Amniotic stem cell (primary cell): Measurements from ENCODE around the gene NAA25.
"Not testable (repeated sequence)": the region's sequence is repeated elsewhere in the genome, so short reads cannot be mapped to it uniquely, and the experiment has no call there.

ENCODE experiments used
- DNase-seq: peaks from one replicate; lab custom pipeline; 2025; lab: John Stamatoyannopoulos, UW

Gene NAA25

DNA sequence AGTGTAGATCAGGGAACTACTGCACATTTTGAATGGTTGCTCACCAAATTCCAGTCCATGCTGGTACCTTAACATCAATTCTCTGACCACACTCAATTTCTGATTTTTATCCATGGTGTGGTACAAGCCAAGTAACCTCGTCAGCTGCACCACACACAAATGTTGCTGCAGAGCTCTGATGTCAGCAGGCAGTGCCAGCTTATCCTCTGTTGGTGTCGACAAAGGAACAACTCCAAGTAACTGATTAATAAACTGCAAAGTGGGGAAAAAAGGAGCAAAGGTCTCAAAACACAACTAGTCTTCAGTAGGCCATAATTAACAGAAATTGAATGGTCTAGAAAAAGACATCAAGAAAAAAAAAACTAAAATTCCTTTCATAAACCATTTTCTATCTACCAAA lies 47.4 kb downstream of the NAA25 start:
- no peak for DNase-seq

DNA sequence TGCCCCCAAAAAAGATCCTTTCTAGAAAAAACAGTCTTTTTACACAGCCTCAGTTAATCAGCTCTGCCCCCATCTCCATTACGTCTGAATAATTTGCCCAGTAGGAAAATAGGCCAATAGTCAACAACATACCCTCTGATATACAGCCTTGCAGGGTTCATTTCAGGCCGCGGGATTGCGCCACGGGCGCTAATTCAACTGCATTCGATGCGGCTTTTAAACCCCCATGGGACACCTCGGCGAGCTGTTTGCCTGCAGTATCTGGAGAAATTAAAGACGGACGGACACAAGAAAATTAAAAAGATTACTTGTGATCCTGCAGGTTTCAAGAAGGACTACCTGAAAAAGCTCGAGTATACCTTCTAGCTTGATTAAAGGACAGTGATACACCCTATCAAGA lies 59.2 kb downstream of the NAA25 start:
- DNase-seq: no peak

DNA sequence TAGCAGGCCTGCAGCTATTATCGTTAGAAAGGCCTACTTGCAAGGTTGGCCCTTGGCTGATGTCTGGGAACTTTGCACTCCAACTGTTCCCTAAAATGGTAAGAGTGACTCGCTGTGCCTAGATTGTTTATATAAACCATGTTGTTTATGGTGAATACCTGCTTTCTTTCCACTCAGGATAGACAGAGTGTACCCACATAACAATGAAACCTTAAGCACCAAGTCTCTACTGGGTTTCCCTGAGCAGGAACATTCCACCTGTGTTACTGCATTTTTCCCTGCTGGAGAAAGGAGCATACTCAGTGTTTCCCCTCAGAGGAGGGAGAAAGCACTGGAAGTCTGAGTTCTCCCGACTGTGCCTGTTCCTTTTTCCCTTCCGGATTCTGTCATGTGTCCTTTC lies 62.6 kb downstream of the NAA25 start:
- no peak for DNase-seq

DNA sequence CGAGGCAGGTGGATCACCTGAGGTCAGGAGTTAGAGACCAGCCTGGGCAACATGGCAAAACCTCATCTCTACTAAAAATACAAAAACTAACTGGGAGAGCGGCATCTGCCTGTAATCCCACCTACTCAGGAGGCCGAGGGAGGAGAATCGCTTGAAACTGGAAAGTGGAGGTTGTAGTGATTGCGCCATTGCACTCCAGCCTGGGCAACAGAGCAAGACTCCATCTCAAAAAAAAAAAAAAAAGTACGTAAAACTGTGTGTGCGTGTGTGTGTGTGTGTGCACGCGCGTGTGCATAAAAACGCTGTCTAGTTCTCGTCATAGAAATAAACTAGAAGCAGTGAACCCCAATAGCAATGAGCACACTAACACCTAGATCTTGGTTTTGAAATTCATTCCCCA lies 72.0 kb downstream of the NAA25 start:
- DNase-seq: not testable (repeated sequence)

- DNase-seq: no peak
Measured at GRCh38 chr12:112035219-112035785, 73.3 kb downstream of the NAA25 start.

- DNase-seq: no peak
Measured at GRCh38 chr12:112032292-112032691, 76.3 kb downstream of the NAA25 start.

DNA sequence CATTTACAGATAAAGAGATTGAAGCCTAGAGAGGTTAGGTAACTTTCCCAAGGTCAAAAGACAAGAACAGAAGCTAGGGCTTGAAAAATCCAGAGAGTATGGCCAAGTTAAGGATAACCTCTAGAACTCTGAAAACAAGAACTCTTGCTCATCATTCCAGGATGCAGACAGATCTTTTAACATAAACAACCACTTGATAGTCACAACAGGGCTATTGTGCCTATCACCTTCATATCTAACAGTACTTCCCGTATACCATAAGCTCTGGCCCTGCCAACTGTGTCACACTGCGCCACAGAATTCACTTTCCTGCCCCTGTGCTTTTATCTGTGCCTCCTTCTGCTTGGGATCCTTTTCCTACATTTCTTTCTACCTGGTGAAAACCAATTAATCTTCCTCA lies 77.1 kb downstream of the NAA25 start:
- no peak for DNase-seq

- no peak for DNase-seq
Measured at GRCh38 chr12:112029301-112029700, 79.3 kb downstream of the NAA25 start.

DNA sequence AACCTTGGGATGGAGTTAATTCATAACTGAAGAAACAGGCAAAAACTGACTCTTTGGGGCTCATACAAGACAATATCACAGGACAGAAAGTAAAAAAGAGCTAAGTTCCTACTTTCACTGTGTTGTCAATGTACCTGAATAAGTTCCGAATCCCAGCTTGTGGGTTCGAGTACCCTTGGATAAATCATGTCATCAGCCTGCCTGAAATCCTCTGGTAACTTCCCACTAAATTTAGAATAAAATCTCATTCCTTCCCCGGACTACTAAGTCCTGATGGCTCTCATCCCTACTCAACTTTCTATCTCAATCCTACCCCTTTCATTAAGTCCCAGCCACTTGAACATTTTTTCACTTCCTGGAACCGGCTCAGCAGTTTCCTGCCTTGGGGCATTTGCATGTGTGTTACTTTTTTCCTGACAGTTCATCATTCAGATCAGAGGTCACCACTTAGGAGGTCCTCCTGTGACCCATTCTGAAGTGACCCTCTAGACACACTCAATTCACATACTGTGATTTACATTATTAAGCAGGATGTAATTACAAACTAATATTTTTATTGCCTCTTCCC lies 82.7 kb downstream of the NAA25 start:
- DNase-seq: no peak

GRCh38 chr12:112023759-112024396 lies 84.7 kb downstream of the NAA25 start:
- DNase-seq: no peak

DNA sequence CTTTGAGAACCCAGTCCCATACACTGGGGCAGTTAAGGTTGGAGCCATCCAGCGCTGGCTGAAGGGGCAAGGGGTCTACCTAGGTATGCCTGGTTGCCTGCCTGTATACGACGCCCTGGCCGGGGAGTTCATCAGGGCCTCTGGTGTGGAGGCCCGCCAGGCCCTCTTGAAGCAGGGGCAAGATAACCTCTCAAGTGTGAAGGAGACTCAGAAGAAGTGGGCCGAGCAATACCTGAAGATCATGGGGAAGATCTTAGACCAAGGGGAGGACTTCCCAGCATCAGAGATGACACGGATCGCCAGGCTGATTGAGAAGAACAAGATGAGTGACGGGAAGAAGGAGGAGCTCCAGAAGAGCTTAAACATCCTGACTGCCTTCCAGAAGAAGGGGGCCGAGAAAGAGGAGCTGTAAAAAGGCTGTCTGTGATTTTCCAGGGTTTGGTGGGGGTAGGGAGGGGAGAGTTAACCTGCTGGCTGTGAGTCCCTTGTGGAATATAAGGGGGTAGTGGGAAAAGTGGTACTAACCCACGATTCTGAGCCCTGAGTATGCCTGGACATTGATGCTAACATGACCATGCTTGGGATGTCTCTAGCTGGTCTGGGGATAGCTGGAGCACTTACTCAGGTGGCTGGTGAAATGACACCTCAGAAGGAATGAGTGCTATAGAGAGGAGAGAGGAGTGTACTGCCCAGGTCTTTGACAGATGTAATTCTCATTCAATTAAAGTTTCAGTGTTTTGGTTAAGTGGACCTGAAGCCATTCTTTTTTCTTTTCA lies 86.2 kb downstream of the NAA25 start:
- DNase-seq: no peak

GRCh38 chr12:112020947-112021457 lies 87.6 kb downstream of the NAA25 start:
- DNase-seq: no peak

GRCh38 chr12:112018571-112019237 lies 89.9 kb downstream of the NAA25 start:
- DNase-seq: peak; percentile 43

DNA sequence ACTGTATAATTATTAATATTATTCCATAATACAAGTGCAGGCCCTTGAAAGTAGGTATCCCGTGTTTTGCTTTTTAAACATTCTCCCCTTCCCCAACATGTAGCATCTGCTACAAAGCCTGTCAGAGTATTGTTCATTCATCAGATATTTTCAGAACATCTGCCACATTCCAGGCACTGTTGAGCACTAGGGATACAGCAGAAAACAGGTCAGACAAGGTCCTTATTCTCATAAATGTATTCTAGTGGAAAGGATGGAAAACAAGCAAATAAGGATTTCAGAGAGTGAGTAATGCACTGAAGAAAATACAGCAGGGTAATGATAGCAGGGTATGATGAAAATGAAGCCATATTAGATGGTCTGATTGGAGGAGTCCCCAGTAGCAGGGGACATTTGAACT lies 91.5 kb downstream of the NAA25 start:
- no peak for DNase-seq

DNA sequence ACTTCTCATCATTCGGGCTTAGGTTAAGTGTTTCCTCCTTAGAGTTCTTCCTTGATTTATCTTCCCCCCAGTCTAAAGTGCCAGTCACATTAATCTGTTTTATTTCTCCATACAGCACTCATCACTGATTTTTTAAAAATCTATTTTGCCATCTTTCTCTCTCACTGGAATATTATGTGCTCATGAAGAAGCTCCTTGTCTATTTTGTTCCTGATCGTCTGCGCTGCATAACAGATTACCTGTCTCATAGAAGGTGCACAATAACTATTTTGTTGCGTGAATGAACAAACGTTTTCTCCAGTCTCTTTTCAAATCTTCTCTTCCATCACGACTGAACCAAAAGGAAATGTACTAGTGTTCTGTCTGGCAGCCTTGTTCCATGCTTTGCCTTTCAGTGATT lies 92.6 kb downstream of the NAA25 start:
- no peak for DNase-seq

DNA sequence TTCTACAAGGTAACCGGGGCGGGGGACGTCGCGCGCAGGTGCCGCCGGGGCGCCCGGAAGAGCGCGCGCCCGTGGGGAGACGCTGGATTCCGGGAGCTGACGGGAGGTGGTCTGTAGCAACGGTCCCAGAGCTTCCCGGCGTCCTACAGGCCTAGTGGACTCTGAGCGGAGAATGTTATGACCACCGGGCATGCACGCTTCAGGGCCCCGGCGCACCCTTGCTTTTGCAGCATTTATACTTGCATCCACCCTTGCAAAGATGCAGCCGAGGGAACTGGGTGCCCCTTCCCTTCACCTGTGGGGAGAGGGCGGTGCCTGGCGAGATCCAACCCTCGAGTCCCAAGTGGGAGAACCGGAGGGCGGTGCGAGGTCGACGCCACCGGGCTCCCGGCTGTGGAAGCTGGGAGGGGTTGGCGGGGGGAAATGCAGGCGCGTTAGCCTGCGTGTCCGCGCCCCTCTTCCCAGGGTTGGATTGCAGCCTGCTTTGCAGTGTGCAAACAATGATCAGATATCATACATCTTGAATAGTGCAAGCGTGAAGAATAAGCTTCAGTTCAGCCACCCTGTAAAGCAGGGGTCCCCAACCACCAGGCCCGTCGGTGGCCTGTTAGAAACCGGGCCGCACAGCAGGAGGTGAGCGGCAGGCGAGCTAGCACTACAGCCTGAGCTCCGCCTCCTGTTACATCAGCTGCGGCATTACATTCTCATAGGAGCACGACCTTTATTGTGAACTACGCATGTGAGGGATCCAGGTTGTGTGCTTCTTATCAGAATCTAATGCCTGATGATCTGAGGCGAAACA lies 94.8 kb downstream of the NAA25 start:
- peak; percentile 33 for DNase-seq

- peak; percentile 99 for DNase-seq
Measured at GRCh38 chr12:112012775-112013600, 95.6 kb downstream of the NAA25 start, which contains the start of the genes ERP29 and TMEM116. Gene ERP29, plus strand, starts transcription at chr12:112013426. Its CDS starts 40 bp downstream, at chr12:112013466. Gene TMEM116, minus strand, starts transcription at chr12:112013165. Its CDS starts 7,895 bp downstream, at chr12:112005270.

- no peak for DNase-seq
Measured at GRCh38 chr12:112011685-112012084, 96.9 kb downstream of the NAA25 start.

DNA sequence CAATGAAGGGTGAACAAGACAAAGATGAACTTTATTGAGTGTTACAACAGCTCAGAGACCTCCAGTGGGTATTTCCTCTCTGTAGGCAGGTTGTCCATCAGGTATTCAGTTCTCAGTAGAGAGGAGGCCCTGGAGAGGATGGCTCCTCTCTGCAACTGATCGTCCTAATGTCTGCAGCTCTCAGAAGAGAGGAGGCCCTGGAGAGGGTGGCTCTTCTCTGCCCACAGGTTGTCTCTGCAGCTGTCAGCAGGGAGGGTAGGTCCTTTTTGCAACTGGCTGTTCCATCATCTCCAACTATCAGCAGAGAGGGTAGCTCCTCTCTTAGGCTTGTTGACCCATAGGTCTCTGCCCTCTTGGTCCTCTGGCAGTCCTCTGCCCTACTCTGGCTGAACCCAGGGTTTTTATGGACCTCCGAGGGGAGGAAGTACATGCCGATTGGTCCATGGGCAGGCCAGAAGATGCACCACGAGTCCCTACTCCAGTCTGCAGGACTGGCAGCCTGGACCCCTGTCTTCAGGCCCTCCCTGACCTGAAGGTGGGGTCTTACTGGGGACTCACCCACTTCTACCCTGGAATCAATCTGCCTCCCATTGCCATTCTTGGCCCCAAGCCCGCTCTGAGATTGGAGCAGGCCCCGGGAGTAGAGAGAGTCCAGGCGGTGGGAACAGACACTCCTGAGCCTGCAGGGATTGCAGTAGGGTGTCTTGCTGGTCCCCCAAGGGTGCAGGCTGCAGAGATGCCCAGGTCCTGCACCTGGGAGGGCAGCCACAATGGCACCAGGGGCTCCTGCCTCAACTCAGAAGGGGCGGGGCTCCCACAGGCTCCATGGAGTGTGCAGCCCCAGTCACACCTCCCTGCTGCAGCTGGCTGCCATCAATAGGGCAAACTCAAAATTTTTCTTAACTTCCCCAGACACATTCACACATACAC lies 97.9 kb downstream of the NAA25 start:
- DNase-seq: no peak
